SK-N-SH (cell line): ENCODE data around the gene MFN1. TPM values are rescaled to one million over a fixed set of nuclear protein-coding genes. Genes with fewer than 3 reads are reported as not detected.

ENCODE experiments used
- CTCF ChIA-PET: fragments of 300-600, 350-600 bp; formaldehyde crosslinking; extraction: SDS; loops from one replicate; lab custom pipeline; 2021; lab: Yijun Ruan, JAX
- POLR2A ChIA-PET: fragments of 350-600 bp; sonication (Branson Sonifier 250); formaldehyde crosslinking; extraction: SDS; loops from one replicate; lab custom pipeline; 2020; ENCODE audit warnings: antibody characterized with exemption, inconsistent platforms; lab: Yijun Ruan, JAX
- DNase-seq: peaks from one replicate; pipeline ENCODE4 v3.0.0; 2012
- H2AFZ ChIP-seq: fragments of 200-600 bp; sonication (generic); 2 replicates; pipeline ENCODE4 v1.8.1; 2016; ENCODE audit warnings: antibody characterized with exemption, mild to moderate bottlenecking, low read depth
- H3F3A ChIP-seq: fragments of 200-600 bp; sonication (generic); replicated peaks from 2 replicates; pipeline ENCODE3; 2016; ENCODE audit warnings: antibody characterized with exemption, mild to moderate bottlenecking; ENCODE audit not compliant: insufficient read depth
- H3K27ac ChIP-seq, 2 experiments: fragments of 200-500 bp in 1 of 2; fragments of 200-600 bp in 1 of 2; sonication (Bioruptor generic) in 1 of 2; sonication (generic), shearing (Covaris generic) in 1 of 2; 2 replicates each; pipeline versions ENCODE4 v1.5.1 to v1.6.1; 2014 to 2016; ENCODE audit warnings: low read depth in 2 of 2, inconsistent platforms in 1 of 2, low read length in 1 of 2, mild to moderate bottlenecking in 1 of 2, mixed read lengths in 1 of 2
- H3K27me3 ChIP-seq: fragments of 200-600 bp; sonication (generic), shearing (Covaris generic); 2 replicates; pipeline ENCODE4 v1.6.1; 2016; ENCODE audit warnings: mixed run types; ENCODE audit not compliant: insufficient read depth
- H3K36me3 ChIP-seq, 2 experiments: fragments of 200-500 bp in 1 of 2; fragments of 200-600 bp in 1 of 2; sonication (Bioruptor generic) in 1 of 2; sonication (generic) in 1 of 2; replicated peaks in 1 of 2; 2 replicates each; pipeline versions ENCODE3 to v1.5.1; 2014 to 2016; ENCODE audit warnings: low read length in 1 of 2, mild to moderate bottlenecking in 1 of 2; ENCODE audit not compliant: insufficient read depth in 2 of 2, control insufficient read depth in 1 of 2
- H3K4me1 ChIP-seq, 2 experiments: fragments of 200-500 bp in 1 of 2; fragments of 200-600 bp in 1 of 2; sonication (Bioruptor generic) in 1 of 2; sonication (generic), shearing (Covaris generic) in 1 of 2; 2 replicates each; pipeline versions ENCODE4 v1.5.1 to v1.6.1; 2014 to 2016; ENCODE audit warnings: low read depth in 1 of 2, low read length in 1 of 2, mixed run types in 1 of 2; ENCODE audit not compliant: insufficient read depth in 2 of 2, control insufficient read depth in 1 of 2
- H3K4me2 ChIP-seq: fragments of 200-600 bp; sonication (generic), shearing (Covaris generic); 2 replicates; pipeline ENCODE4 v1.6.1; 2017; ENCODE audit warnings: mixed run types
- H3K4me3 ChIP-seq, 2 experiments: fragments of 200-500 bp in 1 of 2; fragments of 200-600 bp in 1 of 2; sonication (Bioruptor generic) in 1 of 2; sonication (generic), shearing (Covaris generic) in 1 of 2; 2 replicates each; pipeline versions ENCODE4 v1.5.1 to v1.8.1; 2014 to 2016; ENCODE audit warnings: low read depth in 2 of 2, inconsistent platforms in 1 of 2, low read length in 1 of 2, mild to moderate bottlenecking in 1 of 2, mixed read lengths in 1 of 2, moderate library complexity in 1 of 2
- H3K79me2 ChIP-seq: fragments of 200-600 bp; sonication (generic); 2 replicates; pipeline ENCODE4 v1.8.1; 2017; ENCODE audit warnings: mild to moderate bottlenecking; ENCODE audit not compliant: insufficient read depth
- H3K9ac ChIP-seq: fragments of 200-600 bp; sonication (generic); 2 replicates; pipeline ENCODE4 v1.6.1; 2017; ENCODE audit warnings: mixed run types
- H3K9me2 ChIP-seq: fragments of 200-600 bp; sonication (generic); 2 replicates; pipeline ENCODE4 v1.6.1; 2017; ENCODE audit warnings: mixed run types
- H3K9me3 ChIP-seq: fragments of 200-600 bp; sonication (generic); 2 replicates; pipeline ENCODE4 v1.6.1; 2017; ENCODE audit warnings: mixed run types, mild to moderate bottlenecking, moderate library complexity
- H4K20me1 ChIP-seq: fragments of 200-600 bp; sonication (generic); 2 replicates; pipeline ENCODE4 v1.6.1; 2017; ENCODE audit warnings: mild to moderate bottlenecking, mixed run types; ENCODE audit not compliant: insufficient read depth
- EP300 ChIP-seq, 2 experiments: IDR thresholded peaks; 2 replicates each; pipeline versions ENCODE4 v1.4.0 to v1.6.1; 2012; ENCODE audit warnings: borderline replicate concordance in 1 of 2, low read depth in 1 of 2, low read length in 1 of 2
- EZH2phosphoT487 ChIP-seq: fragments of 200-600 bp; sonication (generic); IDR thresholded peaks from 2 replicates; pipeline ENCODE4 v1.6.1; 2017; ENCODE audit warnings: low read depth, mixed run types, mild to moderate bottlenecking, antibody characterized with exemption, moderate library complexity, borderline replicate concordance
- FOSL2 ChIP-seq: IDR thresholded peaks from 2 replicates; pipeline ENCODE4 v1.4.0; 2012; ENCODE audit warnings: low read depth, mild to moderate bottlenecking, moderate library complexity, borderline replicate concordance
- FOXJ3 ChIP-seq: sonication (generic); formaldehyde crosslinking; IDR thresholded peaks from 2 replicates; pipeline ENCODE4 v1.5.1; 2020; ENCODE audit warnings: mild to moderate bottlenecking, missing genetic modification reagents
- GATA2 ChIP-seq: sonication (generic); formaldehyde crosslinking; IDR thresholded peaks from 2 replicates; pipeline ENCODE4 v1.5.0; 2020; ENCODE audit warnings: mild to moderate bottlenecking, missing genetic modification reagents
- JUND ChIP-seq: IDR thresholded peaks from 2 replicates; pipeline ENCODE4 v1.4.0; 2012
- NFIC ChIP-seq: IDR thresholded peaks from 2 replicates; pipeline ENCODE4 v1.4.0; 2012; ENCODE audit warnings: borderline replicate concordance
- NRF1 ChIP-seq: IDR thresholded peaks from 2 replicates; pipeline ENCODE4 v1.6.1; 2012; ENCODE audit warnings: low read depth, mild to moderate bottlenecking, low read length
- RAD21 ChIP-seq: IDR thresholded peaks from 2 replicates; pipeline ENCODE4 v1.6.1; 2012; ENCODE audit warnings: mild to moderate bottlenecking, low read length
- SIN3A ChIP-seq: IDR thresholded peaks from 2 replicates; pipeline ENCODE4 v1.6.1; 2012; ENCODE audit warnings: low read depth, mild to moderate bottlenecking, low read length, moderate library complexity, borderline replicate concordance
- YY1 ChIP-seq: IDR thresholded peaks from 2 replicates; pipeline ENCODE4 v1.4.0; 2012; ENCODE audit warnings: low read depth, mild to moderate bottlenecking
- WGBS: methylation state at CpG from one replicate; pipeline ENCODE4 v1.1.6; 2017; ENCODE audit warnings: low lambda C conversion rate; 5-methylcytosine and 5-hydroxymethylcytosine counted together
- polyA plus RNA-seq, 3 experiments: library from polyadenylated mRNA; depleted of rRNA; stranded (reverse); fragments of >200 nt; gene quantifications; 2 replicates each; pipeline ENCODE4 v1.2.3, GENCODE V29; 2012
- TF ChIP-seq, protein P1 (sequence below): IDR thresholded peaks from 2 replicates; pipeline ENCODE4 v1.4.0; 2012; ENCODE audit warnings: low read depth, borderline replicate concordance
- TF ChIP-seq, protein P2 (sequence below): fragments of 150-350 bp; IDR thresholded peaks from 2 replicates; pipeline ENCODE4 v1.6.1; 2016; ENCODE audit warnings: mild to moderate bottlenecking, low read depth, low read length
- TF ChIP-seq, protein P3 (sequence below): IDR thresholded peaks from 2 replicates; pipeline ENCODE4; 2012
- TF ChIP-seq, protein P4 (sequence below): fragments of 150-350 bp; IDR thresholded peaks from 2 replicates; pipeline ENCODE4 v1.6.1; 2017; ENCODE audit warnings: antibody characterized with exemption, low read length, low read depth, borderline replicate concordance
- TF ChIP-seq, protein P5 (sequence below): IDR thresholded peaks from 2 replicates; pipeline ENCODE4 v1.4.0; 2012; ENCODE audit warnings: low read depth, borderline replicate concordance

The MFN1 gene
- polyA plus RNA-seq, 1 of the 3 experiments (the other 2 are of a cell fraction), result 15.7 TPM

DNA sequence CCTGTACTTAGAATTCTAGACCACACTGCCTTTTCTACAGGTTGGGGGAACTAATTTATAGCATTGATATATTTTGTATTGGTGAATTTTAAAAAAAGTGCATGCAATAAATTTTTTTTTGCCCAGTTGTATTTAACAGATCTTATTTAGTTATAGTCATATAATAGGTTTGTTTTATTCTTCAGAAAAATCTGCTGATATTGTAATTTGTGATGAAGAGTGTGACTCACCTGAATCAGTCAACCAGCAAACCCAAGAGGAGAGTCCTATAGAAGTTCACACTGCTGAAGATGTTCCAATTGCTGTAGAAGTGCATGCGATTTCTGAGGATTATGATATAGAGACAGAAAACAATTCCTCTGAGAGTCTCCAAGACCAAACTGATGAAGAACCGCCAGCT, 14.4 kb upstream of the MFN1 start:
- H3K4me3 ChIP-seq, result no peak overlapping the region
- peaks cover 19% of the 10 kb centered on the region for H3F3A ChIP-seq
- no peak overlapping the region for H2AFZ ChIP-seq
- no peaks in the 10 kb centered on the region for H3K9me2 ChIP-seq
- no peak for DNase-seq
- CTCF ChIA-PET, result no interaction called here
- no peaks in the 10 kb centered on the region for H3K27me3 ChIP-seq
- H3K4me2 ChIP-seq, result no peak overlapping the region
- TF ChIP-seq FOXJ3 (CRISPR knock-in tag) (no peak), RAD21 (no peak), NRF1 (no peak), GATA2 (CRISPR knock-in tag) (no peak), NFIC (no peak), EZH2phosphoT487 (no peak), EP300 (IDR thresholded peaks at IDR 0.05; ENCODE audit: borderline replicate concordance in 1 of 2, low read depth in 1 of 2, low read length in 1 of 2) (no peak), FOSL2 (no peak)
- TF ChIP-seq, protein P1, sequence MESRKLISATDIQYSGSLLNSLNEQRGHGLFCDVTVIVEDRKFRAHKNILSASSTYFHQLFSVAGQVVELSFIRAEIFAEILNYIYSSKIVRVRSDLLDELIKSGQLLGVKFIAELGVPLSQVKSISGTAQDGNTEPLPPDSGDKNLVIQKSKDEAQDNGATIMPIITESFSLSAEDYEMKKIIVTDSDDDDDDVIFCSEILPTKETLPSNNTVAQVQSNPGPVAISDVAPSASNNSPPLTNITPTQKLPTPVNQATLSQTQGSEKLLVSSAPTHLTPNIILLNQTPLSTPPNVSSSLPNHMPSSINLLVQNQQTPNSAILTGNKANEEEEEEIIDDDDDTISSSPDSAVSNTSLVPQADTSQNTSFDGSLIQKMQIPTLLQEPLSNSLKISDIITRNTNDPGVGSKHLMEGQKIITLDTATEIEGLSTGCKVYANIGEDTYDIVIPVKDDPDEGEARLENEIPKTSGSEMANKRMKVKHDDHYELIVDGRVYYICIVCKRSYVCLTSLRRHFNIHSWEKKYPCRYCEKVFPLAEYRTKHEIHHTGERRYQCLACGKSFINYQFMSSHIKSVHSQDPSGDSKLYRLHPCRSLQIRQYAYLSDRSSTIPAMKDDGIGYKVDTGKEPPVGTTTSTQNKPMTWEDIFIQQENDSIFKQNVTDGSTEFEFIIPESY, result no peak
- TF ChIP-seq, protein P2, sequence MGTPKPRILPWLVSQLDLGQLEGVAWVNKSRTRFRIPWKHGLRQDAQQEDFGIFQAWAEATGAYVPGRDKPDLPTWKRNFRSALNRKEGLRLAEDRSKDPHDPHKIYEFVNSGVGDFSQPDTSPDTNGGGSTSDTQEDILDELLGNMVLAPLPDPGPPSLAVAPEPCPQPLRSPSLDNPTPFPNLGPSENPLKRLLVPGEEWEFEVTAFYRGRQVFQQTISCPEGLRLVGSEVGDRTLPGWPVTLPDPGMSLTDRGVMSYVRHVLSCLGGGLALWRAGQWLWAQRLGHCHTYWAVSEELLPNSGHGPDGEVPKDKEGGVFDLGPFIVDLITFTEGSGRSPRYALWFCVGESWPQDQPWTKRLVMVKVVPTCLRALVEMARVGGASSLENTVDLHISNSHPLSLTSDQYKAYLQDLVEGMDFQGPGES, result no peak
- TF ChIP-seq, protein P3, sequence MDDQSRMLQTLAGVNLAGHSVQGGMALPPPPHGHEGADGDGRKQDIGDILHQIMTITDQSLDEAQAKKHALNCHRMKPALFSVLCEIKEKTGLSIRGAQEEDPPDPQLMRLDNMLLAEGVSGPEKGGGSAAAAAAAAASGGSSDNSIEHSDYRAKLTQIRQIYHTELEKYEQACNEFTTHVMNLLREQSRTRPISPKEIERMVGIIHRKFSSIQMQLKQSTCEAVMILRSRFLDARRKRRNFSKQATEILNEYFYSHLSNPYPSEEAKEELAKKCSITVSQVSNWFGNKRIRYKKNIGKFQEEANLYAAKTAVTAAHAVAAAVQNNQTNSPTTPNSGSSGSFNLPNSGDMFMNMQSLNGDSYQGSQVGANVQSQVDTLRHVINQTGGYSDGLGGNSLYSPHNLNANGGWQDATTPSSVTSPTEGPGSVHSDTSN, result no peak
- TF ChIP-seq, all 33 proteins: peak for 0
- H3K79me2 ChIP-seq, result peaks cover 33% of the 10 kb centered on the region
- H3K36me3 ChIP-seq, result peaks cover 56 to 89% of the 10 kb centered on the region in 2 experiments
- peaks cover 4% of the 10 kb centered on the region; the same call in 1 of the 2 replicates for H4K20me1 ChIP-seq
- no peak overlapping the region for H3K9ac ChIP-seq
- POLR2A ChIA-PET, result no interaction called here
- H3K27ac ChIP-seq, result no peak overlapping the region
- WGBS, result 92% methylated on average over 2 of the region's 2 CpGs
- no peaks in the 10 kb centered on the region for H3K4me1 ChIP-seq
- no peaks in the 10 kb centered on the region for H3K9me3 ChIP-seq

DNA sequence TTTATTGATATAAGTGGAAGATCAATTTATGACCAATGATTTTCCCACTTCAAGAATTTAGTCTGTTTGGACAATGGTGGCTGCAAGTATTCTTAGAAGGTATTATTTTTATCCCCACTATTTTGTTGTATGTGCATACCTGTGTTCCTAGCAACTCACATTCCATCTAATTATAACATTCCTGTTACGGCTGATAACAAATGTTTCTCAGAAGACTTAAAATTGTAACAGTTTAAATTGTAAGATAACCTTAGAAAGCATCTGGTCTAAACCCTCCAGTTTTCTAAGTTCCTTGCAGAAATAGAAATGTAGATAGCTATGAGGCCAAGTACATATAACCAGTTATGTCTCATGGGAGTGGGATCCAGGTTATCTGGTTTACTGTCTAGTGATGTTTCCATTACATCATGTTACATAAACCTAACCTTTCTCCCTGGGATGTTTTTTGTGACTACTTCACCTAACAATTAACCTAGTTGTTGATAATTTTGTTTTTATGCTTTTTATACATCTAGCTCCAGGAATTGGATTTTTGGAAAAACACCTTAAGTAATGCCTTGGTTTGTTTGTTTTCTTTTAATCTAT, 11.1 kb upstream of the MFN1 start:
- ChIA-PET POLR2A (no interaction called here), CTCF (no interaction called here)
- H3K79me2 ChIP-seq, result peaks cover 17% of the 10 kb centered on the region
- no peaks in the 10 kb centered on the region for H3K4me1 ChIP-seq
- H3K36me3 ChIP-seq, result peaks cover 34 to 65% of the 10 kb centered on the region in 2 experiments
- no peak overlapping the region for H2AFZ ChIP-seq
- H3K9me3 ChIP-seq, result no peaks in the 10 kb centered on the region
- 85% methylated on average over 1 of the region's 1 CpG for WGBS
- no peaks in the 10 kb centered on the region for H3K9me2 ChIP-seq
- H3K27ac ChIP-seq, result no peak overlapping the region
- no peak overlapping the region for H3K9ac ChIP-seq
- no peak overlapping the region for H3K4me2 ChIP-seq
- DNase-seq, result no peak
- H4K20me1 ChIP-seq, result peaks cover 3% of the 10 kb centered on the region; the same call in 1 of the 2 replicates
- H3K4me3 ChIP-seq, result no peak overlapping the region
- no peaks in the 10 kb centered on the region for H3K27me3 ChIP-seq
- H3F3A ChIP-seq, result peaks cover 23% of the 10 kb centered on the region
- TF ChIP-seq FOSL2 (no peak), JUND (no peak), SIN3A (no peak), EZH2phosphoT487 (no peak), YY1 (no peak)
- TF ChIP-seq, protein P4, sequence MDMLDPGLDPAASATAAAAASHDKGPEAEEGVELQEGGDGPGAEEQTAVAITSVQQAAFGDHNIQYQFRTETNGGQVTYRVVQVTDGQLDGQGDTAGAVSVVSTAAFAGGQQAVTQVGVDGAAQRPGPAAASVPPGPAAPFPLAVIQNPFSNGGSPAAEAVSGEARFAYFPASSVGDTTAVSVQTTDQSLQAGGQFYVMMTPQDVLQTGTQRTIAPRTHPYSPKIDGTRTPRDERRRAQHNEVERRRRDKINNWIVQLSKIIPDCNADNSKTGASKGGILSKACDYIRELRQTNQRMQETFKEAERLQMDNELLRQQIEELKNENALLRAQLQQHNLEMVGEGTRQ, result no peak
- TF ChIP-seq, protein P1, result no peak
- TF ChIP-seq, protein P5, sequence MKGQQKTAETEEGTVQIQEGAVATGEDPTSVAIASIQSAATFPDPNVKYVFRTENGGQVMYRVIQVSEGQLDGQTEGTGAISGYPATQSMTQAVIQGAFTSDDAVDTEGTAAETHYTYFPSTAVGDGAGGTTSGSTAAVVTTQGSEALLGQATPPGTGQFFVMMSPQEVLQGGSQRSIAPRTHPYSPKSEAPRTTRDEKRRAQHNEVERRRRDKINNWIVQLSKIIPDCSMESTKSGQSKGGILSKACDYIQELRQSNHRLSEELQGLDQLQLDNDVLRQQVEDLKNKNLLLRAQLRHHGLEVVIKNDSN, result no peak
- TF ChIP-seq, protein P3, result no peak
